ENCODE measurements around the gene LAMA5. TPM values are rescaled to one million over a fixed set of nuclear protein-coding genes. Genes with fewer than 3 reads are reported as not detected.

LAMA5 gene
- total and polyA plus RNA-seq, 2 experiments from 2014 or later: 201 to 298 TPM

- Histone ChIP-seq H3K4me1 (ENCODE audit: insufficient read depth) (peaks cover 56% of the 10 kb centered on the region), H3F3A (replicated peaks; ENCODE audit: low read depth) (peaks cover 30% of the 10 kb centered on the region), H3K79me2 (replicated peaks; ENCODE audit: insufficient read depth) (peaks cover 66% of the 10 kb centered on the region), H3K27me3 (ENCODE audit: insufficient read depth) (no peaks in the 10 kb centered on the region), H3K9me2 (ENCODE audit: insufficient read depth) (no peaks in the 10 kb centered on the region), H4K20me1 (replicated peaks; ENCODE audit: insufficient read depth) (peaks cover 6% of the 10 kb centered on the region), H3K4me2 (peak overlapping the region; percentile 97), H3K36me3 (ENCODE audit: insufficient read depth) (no peaks in the 10 kb centered on the region), H3K27ac (ENCODE audit: low read depth) (peak overlapping the region; percentile 99), H3K4me3 (peak overlapping the region; percentile 88; the same call in 1 of the 2 replicates), H2AFZ (no peak overlapping the region)
- DNase-seq (ENCODE audit: low spot score): peak; percentile 63
- H3K4me1 Mint-ChIP-seq: peaks cover 47% of the 10 kb centered on the region
- peaks cover 20% of the 10 kb centered on the region for H3K27me3 Mint-ChIP-seq (ENCODE audit: insufficient read depth, low read depth, poor library complexity)
- H3K36me3 Mint-ChIP-seq (ENCODE audit: low read depth): peaks cover 3% of the 10 kb centered on the region; the same call in 2 of the 3 replicates
- peak overlapping the region; percentile 67; the same call in 1 of the 3 replicates for H3K4me3 Mint-ChIP-seq
- H3K9me3 Mint-ChIP-seq: no peaks in the 10 kb centered on the region
- TF ChIP-seq STAT1 (IDR thresholded peaks at IDR 0.05; ENCODE audit: unreplicated experiment) (no peak), JUNB (IDR thresholded peaks at IDR 0.05; ENCODE audit: unreplicated experiment) (no peak), CTCF (conservative IDR thresholded peaks at IDR 0.05; ENCODE audit: low read depth in 2 of 2) (peak; percentile 26 to 42; a peak in 2 of 4 replicates), ETS1 (IDR thresholded peaks at IDR 0.05) (no peak), CREB1 (CRISPR knock-in tag; IDR thresholded peaks at IDR 0.05; ENCODE audit: low read depth) (no peak), POLR2AphosphoS5 (IDR thresholded peaks at IDR 0.05; ENCODE audit: low read depth) (no peak), ZNF114 (CRISPR knock-in tag; IDR thresholded peaks at IDR 0.05) (no peak), ZNF331 (CRISPR knock-in tag; IDR thresholded peaks at IDR 0.05; ENCODE audit: low read depth) (no peak)
- H3K27ac Mint-ChIP-seq: peak overlapping the region; percentile 77
- ATAC-seq: no peak
Measured at GRCh38 chr20:62363920-62364851, 2.9 kb downstream of the LAMA5 start.

- peak; percentile 63 for DNase-seq (ENCODE audit: low spot score)
- no peak for ATAC-seq
- H3K4me1 Mint-ChIP-seq: peaks cover 47% of the 10 kb centered on the region
- H3K79me2 ChIP-seq (replicated peaks; ENCODE audit: insufficient read depth): peaks cover 75% of the 10 kb centered on the region
- no peak overlapping the region; the same call in 1 of the 3 replicates for H3K4me3 Mint-ChIP-seq
- peak overlapping the region; percentile 94 for H3K27ac Mint-ChIP-seq
- H3K27me3 ChIP-seq (ENCODE audit: insufficient read depth): no peaks in the 10 kb centered on the region
- H3F3A ChIP-seq (replicated peaks; ENCODE audit: low read depth): peaks cover 30% of the 10 kb centered on the region
- H3K36me3 ChIP-seq (ENCODE audit: insufficient read depth): no peaks in the 10 kb centered on the region
- peak overlapping the region; percentile 28; the same call in 1 of the 2 replicates for H3K4me3 ChIP-seq
- H2AFZ ChIP-seq: no peak overlapping the region
- H3K9me2 ChIP-seq (ENCODE audit: insufficient read depth): no peaks in the 10 kb centered on the region
- peaks cover 51% of the 10 kb centered on the region for H3K4me1 ChIP-seq (ENCODE audit: insufficient read depth)
- peaks cover 18% of the 10 kb centered on the region for H3K27me3 Mint-ChIP-seq (ENCODE audit: insufficient read depth, low read depth, poor library complexity)
- peaks cover 6% of the 10 kb centered on the region for H4K20me1 ChIP-seq (replicated peaks; ENCODE audit: insufficient read depth)
- peak overlapping the region; percentile 99 for H3K27ac ChIP-seq (ENCODE audit: low read depth)
- peak overlapping the region; percentile 97 for H3K4me2 ChIP-seq
- peaks cover 3% of the 10 kb centered on the region; the same call in 1 of the 3 replicates for H3K36me3 Mint-ChIP-seq (ENCODE audit: low read depth)
- H3K9me3 Mint-ChIP-seq: no peaks in the 10 kb centered on the region
- TF ChIP-seq EZH2 (IDR thresholded peaks at IDR 0.05; ENCODE audit: low read depth, unreplicated experiment) (no peak), ETS1 (IDR thresholded peaks at IDR 0.05) (no peak), CTCF (conservative IDR thresholded peaks at IDR 0.05; ENCODE audit: low read depth in 2 of 2) (no peak), ZNF114 (CRISPR knock-in tag; IDR thresholded peaks at IDR 0.05) (no peak)
Measured at GRCh38 chr20:62362991-62363919, 3.9 kb downstream of the LAMA5 start.

All from GM23338 (cell line).